ENCODE results near the gene GMDS. TPM values are rescaled to one million over a fixed set of nuclear protein-coding genes. Genes with fewer than 3 reads are reported as not detected.

GMDS gene
- total and polyA plus RNA-seq, 2 experiments from 2014 or later, result 6.3 to 17.7 TPM

- H3K27ac ChIP-seq, result no peak overlapping the region
- no peaks in the 10 kb centered on the region for H3K27me3 ChIP-seq
- DNase-seq (ENCODE audit: low read depth in 1 of 2, low spot score in 1 of 2), result no peak
- no peaks in the 10 kb centered on the region for H3K9me3 ChIP-seq (ENCODE audit: low read depth)
- no peak for TF ChIP-seq CTCF (IDR thresholded peaks at IDR 0.05; ENCODE audit: low read depth, low read length)
- no peaks in the 10 kb centered on the region for H3K4me1 ChIP-seq (ENCODE audit: low read depth)
- no peaks in the 10 kb centered on the region for H3K36me3 ChIP-seq
- H3K4me3 ChIP-seq, result no peak overlapping the region
Observed at GRCh38 chr6:1946583-1946982, 298.8 kb downstream of the GMDS start.

GRCh38 chr6:1945235-1945832 lies 300.1 kb downstream of the GMDS start:
- TF ChIP-seq CTCF (IDR thresholded peaks at IDR 0.05; ENCODE audit: low read depth, low read length), result no peak
- H3K27me3 ChIP-seq, result no peaks in the 10 kb centered on the region
- no peaks in the 10 kb centered on the region for H3K4me1 ChIP-seq (ENCODE audit: low read depth)
- no peak for DNase-seq (ENCODE audit: low read depth in 1 of 2, low spot score in 1 of 2)
- no peaks in the 10 kb centered on the region for H3K9me3 ChIP-seq (ENCODE audit: low read depth)
- H3K27ac ChIP-seq, result no peak overlapping the region
- H3K36me3 ChIP-seq, result no peaks in the 10 kb centered on the region
- no peak overlapping the region for H3K4me3 ChIP-seq

GRCh38 chr6:1942834-1943233 lies 302.6 kb downstream of the GMDS start:
- H3K27me3 ChIP-seq, result no peaks in the 10 kb centered on the region
- DNase-seq (ENCODE audit: low read depth in 1 of 2, low spot score in 1 of 2), result no peak
- no peaks in the 10 kb centered on the region for H3K36me3 ChIP-seq
- TF ChIP-seq CTCF (IDR thresholded peaks at IDR 0.05; ENCODE audit: low read depth, low read length), result no peak
- no peaks in the 10 kb centered on the region for H3K4me1 ChIP-seq (ENCODE audit: low read depth)
- H3K4me3 ChIP-seq, result no peak overlapping the region
- no peaks in the 10 kb centered on the region for H3K9me3 ChIP-seq (ENCODE audit: low read depth)
- no peak overlapping the region for H3K27ac ChIP-seq

GRCh38 chr6:1941534-1941933 lies 303.9 kb downstream of the GMDS start:
- no peaks in the 10 kb centered on the region for H3K36me3 ChIP-seq
- TF ChIP-seq CTCF (IDR thresholded peaks at IDR 0.05; ENCODE audit: low read depth, low read length), result no peak
- H3K27me3 ChIP-seq, result no peaks in the 10 kb centered on the region
- DNase-seq (ENCODE audit: low read depth in 1 of 2, low spot score in 1 of 2), result no peak
- H3K4me1 ChIP-seq (ENCODE audit: low read depth), result no peaks in the 10 kb centered on the region
- no peak overlapping the region for H3K27ac ChIP-seq
- no peaks in the 10 kb centered on the region for H3K9me3 ChIP-seq (ENCODE audit: low read depth)
- H3K4me3 ChIP-seq, result no peak overlapping the region

- Histone ChIP-seq H3K4me1 (ENCODE audit: low read depth) (no peaks in the 10 kb centered on the region), H3K36me3 (no peaks in the 10 kb centered on the region), H3K4me3 (no peak overlapping the region), H3K27me3 (no peaks in the 10 kb centered on the region), H3K27ac (no peak overlapping the region), H3K9me3 (ENCODE audit: low read depth) (no peaks in the 10 kb centered on the region)
- DNase-seq (ENCODE audit: low read depth in 1 of 2, low spot score in 1 of 2), result no peak
- TF ChIP-seq CTCF (IDR thresholded peaks at IDR 0.05; ENCODE audit: low read depth, low read length), result no peak
Observed at GRCh38 chr6:1940381-1940780, 305.0 kb downstream of the GMDS start.
